Neural progenitor cell (in vitro differentiated cells): ENCODE measurements around the gene TP53I3. TPM values are rescaled to one million over a fixed set of nuclear protein-coding genes. Genes with fewer than 3 reads are reported as not detected.

Experiments
- DNase-seq: peaks from one replicate; pipeline ENCODE4 v3.0.0-alpha.2; 2016; ENCODE audit warnings: low spot score
- H2AFZ ChIP-seq: fragments of 200-600 bp; sonication (generic); replicated peaks from 2 replicates; pipeline ENCODE4 v1.6.1; 2016; ENCODE audit warnings: antibody characterized with exemption
- H3F3A ChIP-seq: fragments of 200-600 bp; sonication (generic); 2 replicates; pipeline ENCODE4 v1.6.1; 2016; ENCODE audit warnings: antibody characterized with exemption, low read depth
- H3K27ac ChIP-seq: fragments of 200-600 bp; sonication (generic); 2 replicates; pipeline ENCODE4 v1.5.1; 2016; ENCODE audit warnings: mild to moderate bottlenecking
- H3K27me3 ChIP-seq: fragments of 200-600 bp; sonication (generic); 2 replicates; pipeline ENCODE4 v1.6.1; 2016; ENCODE audit warnings: mild to moderate bottlenecking, moderate library complexity
- H3K36me3 ChIP-seq: fragments of 200-600 bp; sonication (generic); 2 replicates; pipeline ENCODE4 v1.5.1; 2016
- H3K4me1 ChIP-seq: fragments of 200-600 bp; sonication (generic); 2 replicates; pipeline ENCODE4 v1.6.1; 2016; ENCODE audit warnings: mixed run types
- H3K4me2 ChIP-seq: fragments of 200-600 bp; sonication (generic); 2 replicates; pipeline ENCODE4 v1.6.1; 2016
- H3K4me3 ChIP-seq: fragments of 200-600 bp; sonication (generic); 2 replicates; pipeline ENCODE4 v1.5.1; 2016
- H3K79me2 ChIP-seq: fragments of 200-600 bp; sonication (generic); 2 replicates; pipeline ENCODE4 v1.6.1; 2016; ENCODE audit warnings: low read depth
- H3K9ac ChIP-seq: fragments of 200-600 bp; sonication (generic); 2 replicates; pipeline ENCODE4 v1.6.1; 2016
- H3K9me3 ChIP-seq: fragments of 200-600 bp; sonication (generic); 2 replicates; pipeline ENCODE4 v1.5.1; 2016; ENCODE audit warnings: low read depth
- H4K20me1 ChIP-seq: fragments of 200-600 bp; sonication (generic); 2 replicates; pipeline ENCODE4 v1.6.1; 2016; ENCODE audit warnings: low read depth
- H3K27ac Mint-ChIP-seq: 3 replicates; pipeline ENCODE4 v1.8.0; 2021; ENCODE audit warnings: mixed read lengths
- H3K27me3 Mint-ChIP-seq: 2 replicates; pipeline ENCODE4 v1.8.0; 2022; ENCODE audit warnings: low read depth, mild to moderate bottlenecking, inconsistent platforms, moderate library complexity, mixed read lengths; ENCODE audit not compliant: insufficient read depth
- H3K36me3 Mint-ChIP-seq: 3 replicates; pipeline ENCODE4 v1.8.0; 2021; ENCODE audit warnings: mixed read lengths
- H3K4me1 Mint-ChIP-seq: 3 replicates; pipeline ENCODE4 v1.8.0; 2021; ENCODE audit warnings: mixed read lengths
- H3K4me3 Mint-ChIP-seq: 3 replicates; pipeline ENCODE4 v1.8.0; 2021; ENCODE audit warnings: mild to moderate bottlenecking, moderate library complexity, mixed read lengths
- H3K9me3 Mint-ChIP-seq: 3 replicates; pipeline ENCODE4 v1.8.0; 2020; ENCODE audit warnings: mixed read lengths
- EZH2 ChIP-seq: fragments of 200-600 bp; sonication (generic); IDR thresholded peaks from 2 replicates; pipeline ENCODE4 v1.6.1; 2017; ENCODE audit warnings: antibody characterized with exemption, mild to moderate bottlenecking, moderate library complexity
- EZH2phosphoT487 ChIP-seq: fragments of 200-600 bp; sonication (generic); IDR thresholded peaks from 2 replicates; pipeline ENCODE4 v1.6.1; 2017; ENCODE audit warnings: antibody characterized with exemption
- total RNA-seq: library from RNA; depleted of rRNA; stranded (reverse); fragments of >200 nt; gene quantifications from 2 replicates; pipeline ENCODE4 v1.2.3, GENCODE V29; 2015; ENCODE audit warnings: low replicate concordance
- TF ChIP-seq, protein P1 (sequence below): fragments of 200-600 bp; sonication (generic); IDR thresholded peaks from 2 replicates; pipeline ENCODE4 v1.5.1; 2017; ENCODE audit warnings: antibody characterized with exemption, mild to moderate bottlenecking

The TP53I3 gene
- total RNA-seq, 1 donor from 2014 or later = 25.8 TPM

DNA sequence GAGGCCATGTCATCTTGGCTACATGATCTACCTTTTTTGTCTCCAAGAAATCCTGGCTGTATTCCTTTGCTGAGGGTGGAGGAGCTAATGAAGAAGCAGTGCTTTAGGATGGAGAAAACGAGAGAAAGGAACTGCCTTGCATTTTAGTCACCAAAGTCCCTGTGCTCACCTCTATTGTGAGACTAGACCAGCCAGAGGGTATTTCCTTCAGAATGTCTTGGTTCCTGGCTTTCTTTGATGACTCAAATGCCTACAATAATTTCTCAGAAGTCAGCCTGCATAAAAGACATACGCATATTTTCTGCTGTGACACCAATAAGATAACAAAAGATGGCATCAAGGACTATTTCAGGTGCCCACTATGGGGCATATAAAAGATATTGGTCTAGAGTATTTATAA lies 19.3 kb downstream of the TP53I3 start:
- peaks cover 4% of the 10 kb centered on the region for H4K20me1 ChIP-seq
- DNase-seq = no peak
- H3K79me2 ChIP-seq = peaks cover 4% of the 10 kb centered on the region
- H2AFZ ChIP-seq = no peak overlapping the region
- H3K27me3 Mint-ChIP-seq = no peaks in the 10 kb centered on the region
- no peaks in the 10 kb centered on the region for H3K27me3 ChIP-seq
- no peak overlapping the region for H3K27ac Mint-ChIP-seq
- H3K36me3 ChIP-seq = no peaks in the 10 kb centered on the region
- H3K4me3 Mint-ChIP-seq = no peak overlapping the region
- H3K27ac ChIP-seq = peak overlapping the region; percentile 37
- no peak overlapping the region for H3K4me2 ChIP-seq
- peaks cover 21% of the 10 kb centered on the region for H3F3A ChIP-seq
- no peak for TF ChIP-seq EZH2
- no peak for TF ChIP-seq EZH2phosphoT487
- TF ChIP-seq, protein P1, sequence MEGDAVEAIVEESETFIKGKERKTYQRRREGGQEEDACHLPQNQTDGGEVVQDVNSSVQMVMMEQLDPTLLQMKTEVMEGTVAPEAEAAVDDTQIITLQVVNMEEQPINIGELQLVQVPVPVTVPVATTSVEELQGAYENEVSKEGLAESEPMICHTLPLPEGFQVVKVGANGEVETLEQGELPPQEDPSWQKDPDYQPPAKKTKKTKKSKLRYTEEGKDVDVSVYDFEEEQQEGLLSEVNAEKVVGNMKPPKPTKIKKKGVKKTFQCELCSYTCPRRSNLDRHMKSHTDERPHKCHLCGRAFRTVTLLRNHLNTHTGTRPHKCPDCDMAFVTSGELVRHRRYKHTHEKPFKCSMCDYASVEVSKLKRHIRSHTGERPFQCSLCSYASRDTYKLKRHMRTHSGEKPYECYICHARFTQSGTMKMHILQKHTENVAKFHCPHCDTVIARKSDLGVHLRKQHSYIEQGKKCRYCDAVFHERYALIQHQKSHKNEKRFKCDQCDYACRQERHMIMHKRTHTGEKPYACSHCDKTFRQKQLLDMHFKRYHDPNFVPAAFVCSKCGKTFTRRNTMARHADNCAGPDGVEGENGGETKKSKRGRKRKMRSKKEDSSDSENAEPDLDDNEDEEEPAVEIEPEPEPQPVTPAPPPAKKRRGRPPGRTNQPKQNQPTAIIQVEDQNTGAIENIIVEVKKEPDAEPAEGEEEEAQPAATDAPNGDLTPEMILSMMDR = no peak
- H3K4me3 ChIP-seq = no peak overlapping the region
- H3K4me1 ChIP-seq = no peaks in the 10 kb centered on the region
- no peaks in the 10 kb centered on the region for H3K4me1 Mint-ChIP-seq
- peaks cover 6% of the 10 kb centered on the region for H3K36me3 Mint-ChIP-seq
- no peaks in the 10 kb centered on the region for H3K9me3 Mint-ChIP-seq
- no peak overlapping the region for H3K9ac ChIP-seq
- H3K9me3 ChIP-seq = no peaks in the 10 kb centered on the region

DNA sequence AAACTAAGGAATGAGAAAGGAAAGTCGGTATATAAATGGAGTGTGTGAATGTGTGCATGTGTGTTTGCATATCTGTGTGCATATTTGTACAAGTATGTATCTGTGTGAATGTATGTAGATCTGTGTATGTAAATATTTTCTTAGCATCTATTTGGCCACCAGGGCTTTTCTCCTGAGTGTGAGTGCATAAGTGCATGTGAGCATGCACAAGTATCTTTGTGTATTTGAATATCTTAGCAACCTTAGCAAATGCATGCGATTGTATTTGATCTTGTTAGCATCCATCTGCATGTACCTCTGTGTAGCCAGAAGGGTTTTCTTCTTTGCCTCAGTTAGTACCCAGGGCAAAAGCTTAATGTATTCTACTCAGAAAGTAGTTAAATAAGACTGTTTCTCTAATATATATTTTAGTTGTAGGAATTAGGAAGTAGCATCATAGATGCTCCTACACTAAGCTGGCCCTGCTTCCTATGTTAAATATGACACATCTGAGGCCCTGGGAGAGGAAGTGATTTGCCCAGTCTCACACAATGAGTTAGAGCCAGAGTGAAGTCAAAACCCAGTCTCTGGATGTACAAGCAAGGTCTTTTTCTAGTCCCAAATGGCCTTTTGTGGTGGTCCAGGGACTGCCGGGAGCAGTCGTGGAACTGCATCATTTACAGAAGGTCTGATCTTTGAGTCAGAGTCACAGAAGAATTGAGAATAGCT lies 25.9 kb downstream of the TP53I3 start:
- no peak overlapping the region for H3K4me3 ChIP-seq
- no peaks in the 10 kb centered on the region for H3K27me3 ChIP-seq
- H3F3A ChIP-seq = no peaks in the 10 kb centered on the region
- no peak overlapping the region for H3K9ac ChIP-seq
- Mint-ChIP-seq H3K27ac (no peak overlapping the region), H3K4me1 (no peaks in the 10 kb centered on the region), H3K27me3 (no peaks in the 10 kb centered on the region), H3K9me3 (no peaks in the 10 kb centered on the region), H3K4me3 (no peak overlapping the region), H3K36me3 (no peaks in the 10 kb centered on the region)
- no peaks in the 10 kb centered on the region for H3K79me2 ChIP-seq
- DNase-seq = no peak
- no peaks in the 10 kb centered on the region for H3K4me1 ChIP-seq
- TF ChIP-seq EZH2 = no peak
- no peak for TF ChIP-seq EZH2phosphoT487
- TF ChIP-seq, protein P1 = no peak
- H3K9me3 ChIP-seq = no peaks in the 10 kb centered on the region
- H3K36me3 ChIP-seq = no peaks in the 10 kb centered on the region
- H4K20me1 ChIP-seq = no peaks in the 10 kb centered on the region
- H3K4me2 ChIP-seq = no peak overlapping the region
- no peak overlapping the region for H3K27ac ChIP-seq
- no peak overlapping the region for H2AFZ ChIP-seq

DNA sequence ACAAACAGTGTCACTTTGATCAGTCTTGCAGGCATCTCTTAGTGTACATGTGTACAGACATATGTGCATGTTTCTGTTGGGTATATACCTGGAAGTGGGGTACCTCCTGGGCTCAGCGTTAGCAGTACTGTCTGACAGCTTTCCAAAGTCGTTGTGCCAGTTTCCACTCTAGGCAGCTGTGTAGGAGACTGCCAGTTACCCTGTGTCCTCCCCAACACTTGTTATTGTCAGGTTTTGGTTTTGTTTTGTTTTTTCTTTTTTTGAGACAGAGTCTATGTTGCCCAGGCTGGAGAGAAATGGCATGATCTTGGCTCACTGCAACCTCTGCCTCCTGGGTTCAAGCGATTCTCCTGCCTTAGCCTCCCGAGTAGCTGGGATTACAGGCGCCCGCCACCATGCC lies 28.9 kb downstream of the TP53I3 start:
- Mint-ChIP-seq H3K4me1 (no peaks in the 10 kb centered on the region), H3K36me3 (no peaks in the 10 kb centered on the region), H3K27ac (no peak overlapping the region), H3K4me3 (no peak overlapping the region), H3K9me3 (no peaks in the 10 kb centered on the region), H3K27me3 (no peaks in the 10 kb centered on the region)
- H3K9ac ChIP-seq = no peak overlapping the region
- no peaks in the 10 kb centered on the region for H3K9me3 ChIP-seq
- no peaks in the 10 kb centered on the region for H3K79me2 ChIP-seq
- H3K4me3 ChIP-seq = no peak overlapping the region
- no peaks in the 10 kb centered on the region for H3F3A ChIP-seq
- H4K20me1 ChIP-seq = no peaks in the 10 kb centered on the region
- no peak for DNase-seq
- no peak overlapping the region for H3K4me2 ChIP-seq
- no peaks in the 10 kb centered on the region for H3K4me1 ChIP-seq
- H3K36me3 ChIP-seq = no peaks in the 10 kb centered on the region
- H3K27me3 ChIP-seq = no peaks in the 10 kb centered on the region
- no peak overlapping the region for H2AFZ ChIP-seq
- TF ChIP-seq EZH2 (no peak), EZH2phosphoT487 (no peak)
- TF ChIP-seq, protein P1 = no peak
- no peak overlapping the region for H3K27ac ChIP-seq
